ENCODE measurements around the gene DNAJB8. TPM values are rescaled to one million over a fixed set of nuclear protein-coding genes. Genes with fewer than 3 reads are reported as not detected.
A peak's percentile ranks its signal among the peaks of the same experiment; 100 is the strongest.

DNAJB8 gene
- total RNA-seq, 1 experiment from 2014 or later: not detected

- POLR2A ChIA-PET (ENCODE audit: low non-redundant PET): no interaction called here
- H3K4me3 ChIP-seq (ENCODE audit: low read depth, low read length, poor library complexity, severe bottlenecking): no peak overlapping the region
- CTCF ChIA-PET: no interaction called here
- no TSS peak for BruUV-seq (replicated peaks)
- DNase-seq (ENCODE audit: low spot score): no peak
- H3K4me1 ChIP-seq (ENCODE audit: insufficient read depth, low read length, poor library complexity, severe bottlenecking): no peaks in the 10 kb centered on the region
- no peak overlapping the region for H3K27ac ChIP-seq (ENCODE audit: low read depth, low read length, poor library complexity, severe bottlenecking)
- H3K36me3 ChIP-seq (ENCODE audit: insufficient read depth, low read length, poor library complexity, severe bottlenecking): no peaks in the 10 kb centered on the region
- TF ChIP-seq CTCF (conservative IDR thresholded peaks at IDR 0.05; ENCODE audit: low read depth, low read length): no peak
- TF ChIP-seq EZH2 (IDR thresholded peaks at IDR 0.05; ENCODE audit: borderline replicate concordance, low read depth, low read length, poor library complexity, severe bottlenecking): no peak
- intact Hi-C loops (cut with micrococcal nuclease; ENCODE audit: unreplicated experiment): no loop called here
- no peaks in the 10 kb centered on the region for H3K27me3 ChIP-seq (replicated peaks; ENCODE audit: insufficient read depth, low read depth, low read length, poor library complexity)
- H3K9me3 ChIP-seq (ENCODE audit: low read depth, low read length, poor library complexity, severe bottlenecking): no peaks in the 10 kb centered on the region
These were observed 8.7 kb upstream of the DNAJB8 start for GRCh38 chr3:128475355-128475754.

- no peaks in the 10 kb centered on the region for H3K4me1 ChIP-seq (ENCODE audit: insufficient read depth, low read length, poor library complexity, severe bottlenecking)
- no TSS peak for BruUV-seq (replicated peaks)
- no peak overlapping the region for H3K4me3 ChIP-seq (ENCODE audit: low read depth, low read length, poor library complexity, severe bottlenecking)
- no peaks in the 10 kb centered on the region for H3K9me3 ChIP-seq (ENCODE audit: low read depth, low read length, poor library complexity, severe bottlenecking)
- no peaks in the 10 kb centered on the region for H3K27me3 ChIP-seq (replicated peaks; ENCODE audit: insufficient read depth, low read depth, low read length, poor library complexity)
- DNase-seq (ENCODE audit: low spot score): no peak
- intact Hi-C loops (cut with micrococcal nuclease; ENCODE audit: unreplicated experiment): no loop called here
- no peak overlapping the region for H3K27ac ChIP-seq (ENCODE audit: low read depth, low read length, poor library complexity, severe bottlenecking)
- CTCF ChIA-PET: no interaction called here
- no peak for TF ChIP-seq EZH2 (IDR thresholded peaks at IDR 0.05; ENCODE audit: borderline replicate concordance, low read depth, low read length, poor library complexity, severe bottlenecking)
- TF ChIP-seq CTCF (conservative IDR thresholded peaks at IDR 0.05; ENCODE audit: low read depth, low read length): no peak
- no peaks in the 10 kb centered on the region for H3K36me3 ChIP-seq (ENCODE audit: insufficient read depth, low read length, poor library complexity, severe bottlenecking)
- POLR2A ChIA-PET (ENCODE audit: low non-redundant PET): no interaction called here
These were observed 7.0 kb upstream of the DNAJB8 start for GRCh38 chr3:128473737-128474136.

- H3K27ac ChIP-seq (ENCODE audit: low read depth, low read length, poor library complexity, severe bottlenecking): no peak overlapping the region
- no peaks in the 10 kb centered on the region for H3K4me1 ChIP-seq (ENCODE audit: insufficient read depth, low read length, poor library complexity, severe bottlenecking)
- TF ChIP-seq CTCF (conservative IDR thresholded peaks at IDR 0.05; ENCODE audit: low read depth, low read length): no peak
- intact Hi-C loops (cut with micrococcal nuclease; ENCODE audit: unreplicated experiment): no loop called here
- H3K36me3 ChIP-seq (ENCODE audit: insufficient read depth, low read length, poor library complexity, severe bottlenecking): no peaks in the 10 kb centered on the region
- H3K27me3 ChIP-seq (replicated peaks; ENCODE audit: insufficient read depth, low read depth, low read length, poor library complexity): no peaks in the 10 kb centered on the region
- ChIA-PET CTCF (no interaction called here), POLR2A (ENCODE audit: low non-redundant PET) (no interaction called here)
- peak; percentile 60 for DNase-seq (ENCODE audit: low spot score)
- H3K4me3 ChIP-seq (ENCODE audit: low read depth, low read length, poor library complexity, severe bottlenecking): no peak overlapping the region
- H3K9me3 ChIP-seq (ENCODE audit: low read depth, low read length, poor library complexity, severe bottlenecking): no peaks in the 10 kb centered on the region
- BruUV-seq (replicated peaks): no TSS peak
These were observed 6.5 kb upstream of the DNAJB8 start for GRCh38 chr3:128473180-128473519.

Measured in A673 (cell line).